ENCODE results near the gene OLFM4. TPM values are rescaled to one million over a fixed set of nuclear protein-coding genes. Genes with fewer than 3 reads are reported as not detected.

The OLFM4 gene
- total RNA-seq, 1 experiment from 2014 or later: not detected

GRCh38 chr13:53064731-53065130 lies 36.1 kb downstream of the OLFM4 start:
- no peak overlapping the region for H3K4me3 ChIP-seq (ENCODE audit: low read depth, low read length)
- no peaks in the 10 kb centered on the region for H3K36me3 ChIP-seq (ENCODE audit: control insufficient read depth, insufficient read depth, low read length)
- no peak for DNase-seq
- no peaks in the 10 kb centered on the region for H3K4me1 Mint-ChIP-seq (ENCODE audit: low read depth, unreplicated experiment)
- ChIA-PET POLR2A (no interaction called here), CTCF (no interaction called here)
- H3K9me3 Mint-ChIP-seq (ENCODE audit: unreplicated experiment): no peaks in the 10 kb centered on the region
- no peak overlapping the region for H3K27ac Mint-ChIP-seq (ENCODE audit: unreplicated experiment)
- no TSS peak for BruUV-seq (replicated peaks)
- no peaks in the 10 kb centered on the region for H3K4me1 ChIP-seq
- H3K27me3 Mint-ChIP-seq (ENCODE audit: insufficient read depth, unreplicated experiment): peaks cover 13% of the 10 kb centered on the region
- H3K9me3 ChIP-seq: no peaks in the 10 kb centered on the region
- intact Hi-C loops (cut with micrococcal nuclease; ENCODE audit: unreplicated experiment): no loop called here
- no peak for TF ChIP-seq CTCF (IDR thresholded peaks at IDR 0.05; ENCODE audit: insufficient read depth in 1 of 2, low read depth in 1 of 2, low read length in 1 of 2, severe bottlenecking in 1 of 2, unreplicated experiment in 1 of 2)
- H3K36me3 Mint-ChIP-seq (ENCODE audit: insufficient read depth, unreplicated experiment): no peaks in the 10 kb centered on the region
- no peak overlapping the region for H3K4me3 Mint-ChIP-seq (ENCODE audit: unreplicated experiment)
- no peaks in the 10 kb centered on the region for H3K27me3 ChIP-seq (replicated peaks; ENCODE audit: control insufficient read depth, insufficient read depth, low read length)

DNA sequence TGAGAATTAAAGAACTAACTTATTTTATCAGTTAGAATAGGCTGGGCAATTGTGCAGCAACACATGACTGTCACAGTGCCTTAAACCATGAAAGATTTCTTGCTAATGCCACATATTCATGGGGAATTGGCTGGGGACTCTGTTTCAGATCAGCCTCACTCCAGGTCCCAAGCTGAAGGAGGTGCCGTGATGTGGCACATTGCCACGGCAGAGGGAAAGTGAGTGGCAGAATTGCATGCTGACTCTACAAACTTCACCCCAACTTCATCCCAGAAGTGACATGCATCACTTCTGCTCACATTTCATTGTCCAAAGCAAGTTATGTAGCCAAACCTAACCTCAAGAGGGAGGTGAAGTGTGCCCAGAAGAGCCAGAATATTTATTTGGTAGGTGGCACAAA lies 37.8 kb downstream of the OLFM4 start:
- Histone ChIP-seq H3K36me3 (ENCODE audit: control insufficient read depth, insufficient read depth, low read length) (no peaks in the 10 kb centered on the region), H3K4me1 (no peaks in the 10 kb centered on the region), H3K27me3 (replicated peaks; ENCODE audit: control insufficient read depth, insufficient read depth, low read length) (no peaks in the 10 kb centered on the region), H3K9me3 (no peaks in the 10 kb centered on the region), H3K4me3 (ENCODE audit: low read depth, low read length) (no peak overlapping the region)
- no peak for DNase-seq
- Mint-ChIP-seq H3K9me3 (ENCODE audit: unreplicated experiment) (no peaks in the 10 kb centered on the region), H3K36me3 (ENCODE audit: insufficient read depth, unreplicated experiment) (no peaks in the 10 kb centered on the region), H3K27ac (ENCODE audit: unreplicated experiment) (no peak overlapping the region), H3K27me3 (ENCODE audit: insufficient read depth, unreplicated experiment) (peaks cover 18% of the 10 kb centered on the region), H3K4me1 (ENCODE audit: low read depth, unreplicated experiment) (no peaks in the 10 kb centered on the region), H3K4me3 (ENCODE audit: unreplicated experiment) (no peak overlapping the region)
- ChIA-PET CTCF (no interaction called here), POLR2A (no interaction called here)
- no TSS peak for BruUV-seq (replicated peaks)
- intact Hi-C loops (cut with micrococcal nuclease; ENCODE audit: unreplicated experiment): no loop called here
- TF ChIP-seq CTCF (IDR thresholded peaks at IDR 0.05; ENCODE audit: insufficient read depth in 1 of 2, low read depth in 1 of 2, low read length in 1 of 2, severe bottlenecking in 1 of 2, unreplicated experiment in 1 of 2): no peak

DNA sequence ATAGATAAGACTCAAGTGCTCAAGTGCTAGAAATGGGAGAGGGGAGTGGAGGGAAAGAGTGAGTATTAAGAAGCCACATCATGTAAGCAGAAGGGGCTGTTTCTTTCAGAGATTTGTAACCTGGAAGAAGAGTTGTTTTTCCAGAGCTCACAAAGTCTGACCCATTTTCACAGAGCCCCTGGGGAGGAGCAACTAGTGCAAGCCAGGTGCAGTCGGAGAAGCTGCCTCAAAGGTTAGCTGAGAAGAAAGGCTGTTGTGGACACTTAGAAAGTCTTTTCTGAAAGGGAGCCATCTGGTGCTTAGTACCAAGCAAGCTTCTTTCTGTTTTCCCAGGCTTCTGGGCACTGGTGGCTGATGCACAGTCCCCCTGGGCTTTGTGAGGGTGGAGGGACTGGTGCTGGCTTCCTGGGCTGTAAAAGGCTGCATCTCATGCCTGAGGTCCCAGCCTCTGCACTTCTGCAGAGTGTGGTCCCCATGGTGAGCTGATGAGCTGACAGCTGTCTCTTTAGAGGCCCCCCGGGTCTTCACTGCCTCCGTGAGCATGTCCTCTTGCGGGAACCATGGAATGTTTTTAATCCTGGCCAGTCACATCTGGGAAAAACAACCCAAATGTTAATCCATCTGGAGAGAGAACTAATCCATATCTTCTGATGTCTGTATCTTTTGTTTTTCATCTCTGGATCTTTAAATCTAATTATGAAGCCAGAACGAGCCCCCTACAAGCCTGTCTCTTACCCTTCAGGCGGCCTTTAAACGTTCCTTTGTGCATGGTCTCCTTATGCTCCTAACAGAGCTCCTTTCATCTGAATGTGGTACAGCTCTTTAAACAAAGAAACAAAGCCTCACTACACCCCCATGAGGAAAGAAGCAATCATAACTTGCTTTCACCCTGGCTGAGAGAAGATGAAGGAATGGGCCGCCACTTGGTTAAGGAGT lies 40.2 kb downstream of the OLFM4 start:
- Histone ChIP-seq H3K9me3 (no peaks in the 10 kb centered on the region), H3K27me3 (replicated peaks; ENCODE audit: control insufficient read depth, insufficient read depth, low read length) (no peaks in the 10 kb centered on the region), H3K36me3 (ENCODE audit: control insufficient read depth, insufficient read depth, low read length) (no peaks in the 10 kb centered on the region), H3K4me1 (no peaks in the 10 kb centered on the region), H3K4me3 (ENCODE audit: low read depth, low read length) (no peak overlapping the region)
- Mint-ChIP-seq H3K4me1 (ENCODE audit: low read depth, unreplicated experiment) (no peaks in the 10 kb centered on the region), H3K27me3 (ENCODE audit: insufficient read depth, unreplicated experiment) (peaks cover 18% of the 10 kb centered on the region), H3K36me3 (ENCODE audit: insufficient read depth, unreplicated experiment) (no peaks in the 10 kb centered on the region), H3K4me3 (ENCODE audit: unreplicated experiment) (no peak overlapping the region), H3K9me3 (ENCODE audit: unreplicated experiment) (no peaks in the 10 kb centered on the region), H3K27ac (ENCODE audit: unreplicated experiment) (no peak overlapping the region)
- POLR2A ChIA-PET: no interaction called here
- TF ChIP-seq CTCF (IDR thresholded peaks at IDR 0.05; ENCODE audit: insufficient read depth in 1 of 2, low read depth in 1 of 2, low read length in 1 of 2, severe bottlenecking in 1 of 2, unreplicated experiment in 1 of 2): no peak
- no TSS peak for BruUV-seq (replicated peaks)
- intact Hi-C loops (cut with micrococcal nuclease; ENCODE audit: unreplicated experiment): no loop called here
- CTCF ChIA-PET: interaction anchor here (0.6 to 1.0 kb wide), 3 partner anchors 59 to 101 kb away, joined by 3 to 5 read pairs (median 3); no protein-coding TSS in a partner anchor
- DNase-seq: no peak

Measured in Caco-2 (cell line).